Stimulated activated CD4-positive, alpha-beta T cell treated with anti-CD3 and anti-CD28 coated beads, TNF-alpha, amount 100 ng/mL, for 1 hour (primary cell): Measurements from ENCODE around the gene ARHGEF18.
"Not testable (repeated sequence)": the region's sequence is repeated elsewhere in the genome, so short reads cannot be mapped to it uniquely, and the experiment has no call there.

Experiments
- DNase-seq, 3 donors: peaks; one replicate each; pipeline ENCODE4 v3.0.0-alpha.2; 2020; ENCODE audit warnings: low read depth in 3 of 3, low spot score in 1 of 3

The ARHGEF18 gene

GRCh38 chr19:7346997-7347396 lies 1.7 kb upstream of the ARHGEF18 start:
- not testable (repeated sequence) for DNase-seq

- DNase-seq = no peak
Observed at GRCh38 chr19:7349231-7349591, 474 bp downstream of the ARHGEF18 start.

GRCh38 chr19:7349961-7350711 lies 1.4 kb downstream of the ARHGEF18 start:
- peak in 2 of 3 donors; percentile 27 to 43 for DNase-seq

- DNase-seq = no peak
Observed at GRCh38 chr19:7351861-7352260, 3.1 kb downstream of the ARHGEF18 start.

- DNase-seq = no peak
Observed at GRCh38 chr19:7355151-7355820, 6.5 kb downstream of the ARHGEF18 start.

GRCh38 chr19:7355871-7356270 lies 7.1 kb downstream of the ARHGEF18 start:
- DNase-seq = no peak

GRCh38 chr19:7356899-7357627 lies 8.3 kb downstream of the ARHGEF18 start:
- no peak for DNase-seq

- no peak for DNase-seq
Observed at GRCh38 chr19:7358102-7358597, 9.4 kb downstream of the ARHGEF18 start.

- no peak for DNase-seq
Observed at GRCh38 chr19:7360393-7360984, 11.8 kb downstream of the ARHGEF18 start.

GRCh38 chr19:7363225-7363624 lies 14.5 kb downstream of the ARHGEF18 start:
- DNase-seq = no peak

- no peak for DNase-seq
Observed at GRCh38 chr19:7366701-7367420, 18.1 kb downstream of the ARHGEF18 start.

- DNase-seq = no peak
Observed at GRCh38 chr19:7368456-7368855, 19.7 kb downstream of the ARHGEF18 start.

GRCh38 chr19:7368866-7369265 lies 20.1 kb downstream of the ARHGEF18 start:
- not testable (repeated sequence) for DNase-seq

GRCh38 chr19:7370546-7370945 lies 21.8 kb downstream of the ARHGEF18 start:
- DNase-seq = no peak

- no peak for DNase-seq
Observed at GRCh38 chr19:7371001-7371400, 22.3 kb downstream of the ARHGEF18 start.

- no peak for DNase-seq
Observed at GRCh38 chr19:7372810-7373209, 24.1 kb downstream of the ARHGEF18 start.

- no peak for DNase-seq
Observed at GRCh38 chr19:7373862-7374261, 25.1 kb downstream of the ARHGEF18 start.

GRCh38 chr19:7376151-7376852 lies 27.6 kb downstream of the ARHGEF18 start:
- no peak for DNase-seq

- DNase-seq = no peak
Observed at GRCh38 chr19:7377196-7377595, 28.5 kb downstream of the ARHGEF18 start.

GRCh38 chr19:7381073-7381390 lies 32.3 kb downstream of the ARHGEF18 start:
- DNase-seq = no peak
